PFSK-1 (cell line): ENCODE results near the gene AADAT. TPM values are rescaled to one million over a fixed set of nuclear protein-coding genes. Genes with fewer than 3 reads are reported as not detected.

Experiments
- FOXP2 ChIP-seq: optimal IDR thresholded peaks from 2 replicates; pipeline ENCODE3; 2011; ENCODE audit warnings: borderline replicate concordance, control low read depth, inconsistent platforms; ENCODE audit not compliant: insufficient read depth; ENCODE audit errors: extremely low read length, extremely low read depth
- POLR2AphosphoS5 ChIP-seq: IDR thresholded peaks from 2 replicates; pipeline ENCODE4 v1.6.1; 2012; ENCODE audit warnings: low read depth, mild to moderate bottlenecking, control low read depth, low read length, moderate library complexity
- SIN3A ChIP-seq: IDR thresholded peaks from 2 replicates; pipeline ENCODE4 v1.6.1; 2012; ENCODE audit warnings: mild to moderate bottlenecking, low read length, moderate library complexity, borderline replicate concordance; ENCODE audit not compliant: insufficient read depth
- TAF1 ChIP-seq: IDR thresholded peaks from 2 replicates; pipeline ENCODE4 v1.6.1; 2012; ENCODE audit warnings: low read length, control low read depth, borderline replicate concordance; ENCODE audit not compliant: insufficient read depth
- polyA plus RNA-seq: library from polyadenylated mRNA; unstranded; fragments of >200 nt; gene quantifications from one replicate; pipeline ENCODE4 v1.2.1, GENCODE V29; 2012; ENCODE audit warnings: low read depth, missing spikeins; ENCODE audit not compliant: insufficient read length
- TF ChIP-seq, protein P1 (sequence below), 2 experiments: IDR thresholded peaks; 2 replicates each; pipeline versions ENCODE4 v1.6.1 to v1.8.0; 2011 to 2012; ENCODE audit warnings: low read depth in 2 of 2, low read length in 2 of 2, control low read depth in 1 of 2, inconsistent platforms in 1 of 2, mild to moderate bottlenecking in 1 of 2, moderate library complexity in 1 of 2; ENCODE audit not compliant: insufficient read depth in 1 of 2

Gene AADAT
- 0.13 TPM for polyA plus RNA-seq

DNA sequence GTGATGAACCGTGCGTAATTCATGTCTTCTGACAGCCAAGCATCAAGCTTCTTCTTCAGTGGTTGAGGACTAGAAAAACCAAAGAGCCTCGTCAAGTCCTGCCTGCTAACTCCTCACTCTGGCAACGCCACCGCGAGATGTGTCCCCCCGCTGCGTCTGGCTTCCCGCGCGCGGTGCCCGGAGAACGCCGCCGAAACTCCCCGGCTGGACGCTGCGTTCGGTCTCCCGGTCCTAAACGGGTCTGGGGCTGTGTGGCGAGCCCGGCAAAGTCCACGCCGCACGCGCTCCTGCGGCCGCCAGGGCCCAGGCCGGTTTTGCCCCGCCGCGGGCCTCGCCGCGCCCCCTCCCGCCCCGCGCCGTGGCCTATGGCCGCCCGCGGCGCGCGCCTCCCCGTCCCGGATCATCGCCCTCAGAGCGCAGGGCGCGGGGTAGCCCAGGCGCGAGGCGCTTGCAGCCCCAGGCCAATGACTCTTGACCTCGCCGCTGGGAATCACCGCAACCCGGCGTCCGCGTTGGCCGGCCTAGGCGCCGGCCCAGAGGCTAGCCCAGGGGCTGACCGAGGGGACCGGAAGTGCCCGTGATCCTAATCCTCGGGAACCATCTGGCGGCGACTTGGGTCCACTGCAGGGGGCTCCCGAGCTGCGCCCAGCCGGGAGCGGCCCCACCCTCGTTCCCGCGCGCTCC is at the start of gene AADAT:
Gene AADAT, minus strand, starts transcription at position 289 of the 684 bp plus-strand sequence. Its CDS starts 266 bp downstream, at position 23.
- TF ChIP-seq TAF1 (no peak), SIN3A (no peak), FOXP2 (no peak), POLR2AphosphoS5 (no peak)
- TF ChIP-seq, protein P1, sequence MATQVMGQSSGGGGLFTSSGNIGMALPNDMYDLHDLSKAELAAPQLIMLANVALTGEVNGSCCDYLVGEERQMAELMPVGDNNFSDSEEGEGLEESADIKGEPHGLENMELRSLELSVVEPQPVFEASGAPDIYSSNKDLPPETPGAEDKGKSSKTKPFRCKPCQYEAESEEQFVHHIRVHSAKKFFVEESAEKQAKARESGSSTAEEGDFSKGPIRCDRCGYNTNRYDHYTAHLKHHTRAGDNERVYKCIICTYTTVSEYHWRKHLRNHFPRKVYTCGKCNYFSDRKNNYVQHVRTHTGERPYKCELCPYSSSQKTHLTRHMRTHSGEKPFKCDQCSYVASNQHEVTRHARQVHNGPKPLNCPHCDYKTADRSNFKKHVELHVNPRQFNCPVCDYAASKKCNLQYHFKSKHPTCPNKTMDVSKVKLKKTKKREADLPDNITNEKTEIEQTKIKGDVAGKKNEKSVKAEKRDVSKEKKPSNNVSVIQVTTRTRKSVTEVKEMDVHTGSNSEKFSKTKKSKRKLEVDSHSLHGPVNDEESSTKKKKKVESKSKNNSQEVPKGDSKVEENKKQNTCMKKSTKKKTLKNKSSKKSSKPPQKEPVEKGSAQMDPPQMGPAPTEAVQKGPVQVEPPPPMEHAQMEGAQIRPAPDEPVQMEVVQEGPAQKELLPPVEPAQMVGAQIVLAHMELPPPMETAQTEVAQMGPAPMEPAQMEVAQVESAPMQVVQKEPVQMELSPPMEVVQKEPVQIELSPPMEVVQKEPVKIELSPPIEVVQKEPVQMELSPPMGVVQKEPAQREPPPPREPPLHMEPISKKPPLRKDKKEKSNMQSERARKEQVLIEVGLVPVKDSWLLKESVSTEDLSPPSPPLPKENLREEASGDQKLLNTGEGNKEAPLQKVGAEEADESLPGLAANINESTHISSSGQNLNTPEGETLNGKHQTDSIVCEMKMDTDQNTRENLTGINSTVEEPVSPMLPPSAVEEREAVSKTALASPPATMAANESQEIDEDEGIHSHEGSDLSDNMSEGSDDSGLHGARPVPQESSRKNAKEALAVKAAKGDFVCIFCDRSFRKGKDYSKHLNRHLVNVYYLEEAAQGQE (IDR thresholded peaks at IDR 0.05; ENCODE audit: insufficient read depth in 1 of 2, low read depth in 2 of 2, low read length in 2 of 2), result no peak

DNA sequence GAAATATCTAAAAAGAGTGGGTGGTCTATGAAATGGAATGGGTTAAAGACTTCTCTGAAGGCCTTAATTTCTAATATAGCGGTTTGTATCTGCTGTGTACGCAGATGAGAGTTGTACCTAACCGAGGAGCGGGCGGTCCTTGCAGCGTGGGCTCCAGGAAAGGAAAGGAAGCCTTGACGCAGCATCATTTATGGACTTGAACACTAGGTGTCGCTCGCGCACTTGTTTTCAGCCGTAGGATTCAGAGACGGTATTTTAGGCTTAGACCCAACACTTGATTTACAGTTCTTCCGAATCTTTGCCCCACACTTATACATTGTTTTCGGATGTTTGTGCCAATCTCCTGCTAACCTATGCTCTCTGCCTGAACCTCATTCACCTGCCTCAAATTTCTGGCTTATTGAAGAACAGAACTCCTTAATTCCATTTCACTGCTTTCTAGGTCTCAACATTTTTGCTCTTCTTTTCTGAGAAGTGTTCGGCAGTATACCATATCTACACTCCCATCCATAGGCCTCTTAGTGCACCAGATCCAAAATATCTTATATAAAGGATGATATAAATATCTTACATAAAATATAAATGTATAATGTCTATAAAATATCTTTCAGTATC is 48.9 kb upstream of the AADAT start:
- TF ChIP-seq TAF1 (no peak), FOXP2 (no peak), SIN3A (no peak), POLR2AphosphoS5 (no peak)
- TF ChIP-seq, protein P1 (IDR thresholded peaks at IDR 0.05; ENCODE audit: insufficient read depth in 1 of 2, low read depth in 2 of 2, low read length in 2 of 2), result no peak

DNA sequence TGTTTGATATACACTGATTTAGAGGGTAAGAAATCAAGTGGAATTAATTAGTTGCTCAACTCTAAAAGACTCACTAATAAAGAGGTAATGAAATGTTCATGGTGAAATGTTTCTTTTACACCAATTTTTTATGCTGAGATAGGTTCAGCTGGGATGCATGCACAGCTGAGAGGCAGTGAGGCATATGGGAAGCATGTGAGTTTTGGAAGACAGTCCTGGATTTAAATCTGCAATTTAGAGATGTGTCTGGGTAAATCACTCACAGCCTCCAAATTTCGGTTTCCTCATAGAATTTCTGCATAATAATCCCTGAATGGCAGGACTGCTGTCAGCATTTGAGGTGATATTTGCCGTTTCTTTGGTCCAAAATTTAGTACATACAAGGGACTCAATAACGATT is 48.2 kb upstream of the AADAT start:
- TF ChIP-seq POLR2AphosphoS5, result no peak
- no peak for TF ChIP-seq SIN3A
- TF ChIP-seq TAF1, result no peak
- TF ChIP-seq FOXP2, result no peak
- TF ChIP-seq, protein P1 (IDR thresholded peaks at IDR 0.05; ENCODE audit: insufficient read depth in 1 of 2, low read depth in 2 of 2, low read length in 2 of 2), result no peak

DNA sequence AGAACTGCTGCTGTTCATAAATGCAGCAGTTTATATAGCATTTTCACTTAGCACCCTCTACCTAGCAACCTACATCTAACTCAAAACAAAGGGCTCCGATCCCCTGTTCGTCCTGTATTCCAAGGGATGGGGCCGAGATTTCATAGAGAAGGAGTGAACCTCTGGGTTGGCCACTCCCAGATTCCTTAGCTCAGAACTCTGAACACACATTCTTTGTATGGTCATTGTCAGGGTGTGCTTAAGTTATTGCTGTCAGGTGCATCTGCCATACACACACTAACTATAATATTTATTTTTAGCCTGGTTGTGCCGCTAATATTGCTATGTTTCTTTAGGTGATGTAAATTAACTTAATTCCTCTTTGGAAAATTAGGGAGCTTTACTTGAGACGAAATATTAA is 47.7 kb upstream of the AADAT start:
- TF ChIP-seq POLR2AphosphoS5, result no peak
- TF ChIP-seq, protein P1 (IDR thresholded peaks at IDR 0.05; ENCODE audit: insufficient read depth in 1 of 2, low read depth in 2 of 2, low read length in 2 of 2), result no peak
- no peak for TF ChIP-seq SIN3A
- no peak for TF ChIP-seq TAF1
- TF ChIP-seq FOXP2, result no peak
